HL-60 (cell line): ENCODE data around the gene STK16.

Experiments
- POLR2AphosphoS5 ChIP-seq: IDR thresholded peaks from 2 replicates; pipeline ENCODE4 v1.6.1; 2012; ENCODE audit warnings: low read depth
- SPI1 ChIP-seq: IDR thresholded peaks from 2 replicates; pipeline ENCODE4 v1.6.1; 2012; ENCODE audit warnings: low read depth, mild to moderate bottlenecking, borderline replicate concordance
- TF ChIP-seq, protein P1 (sequence below): IDR thresholded peaks from one replicate; pipeline ENCODE4 v1.5.1; 2011; ENCODE audit warnings: low read length, control low read depth, inconsistent platforms; ENCODE audit not compliant: insufficient read depth

DNA sequence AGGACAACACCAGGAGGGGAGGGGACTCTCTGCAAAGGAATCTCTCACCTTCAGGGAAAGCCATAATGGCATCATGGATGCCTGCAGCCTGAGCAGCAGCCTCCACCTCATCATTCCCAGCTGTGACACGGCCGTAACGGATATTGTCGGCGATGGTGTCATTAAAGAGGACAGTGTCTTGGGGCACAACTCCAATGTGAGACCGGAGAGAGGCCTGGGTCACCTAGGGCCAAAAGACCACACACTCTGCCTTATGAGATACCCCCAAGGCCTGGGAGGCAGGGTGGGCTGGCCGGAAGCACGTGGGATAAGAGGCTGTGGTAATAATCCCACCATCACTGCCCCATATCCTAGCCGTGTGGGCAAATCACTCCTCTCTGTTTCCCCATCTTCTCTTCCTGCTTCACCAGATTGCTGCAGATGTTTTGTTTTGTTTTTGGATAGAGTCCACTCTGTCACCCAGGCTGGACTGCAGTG lies 34.4 kb upstream of the STK16 start:
- TF ChIP-seq, protein P1, sequence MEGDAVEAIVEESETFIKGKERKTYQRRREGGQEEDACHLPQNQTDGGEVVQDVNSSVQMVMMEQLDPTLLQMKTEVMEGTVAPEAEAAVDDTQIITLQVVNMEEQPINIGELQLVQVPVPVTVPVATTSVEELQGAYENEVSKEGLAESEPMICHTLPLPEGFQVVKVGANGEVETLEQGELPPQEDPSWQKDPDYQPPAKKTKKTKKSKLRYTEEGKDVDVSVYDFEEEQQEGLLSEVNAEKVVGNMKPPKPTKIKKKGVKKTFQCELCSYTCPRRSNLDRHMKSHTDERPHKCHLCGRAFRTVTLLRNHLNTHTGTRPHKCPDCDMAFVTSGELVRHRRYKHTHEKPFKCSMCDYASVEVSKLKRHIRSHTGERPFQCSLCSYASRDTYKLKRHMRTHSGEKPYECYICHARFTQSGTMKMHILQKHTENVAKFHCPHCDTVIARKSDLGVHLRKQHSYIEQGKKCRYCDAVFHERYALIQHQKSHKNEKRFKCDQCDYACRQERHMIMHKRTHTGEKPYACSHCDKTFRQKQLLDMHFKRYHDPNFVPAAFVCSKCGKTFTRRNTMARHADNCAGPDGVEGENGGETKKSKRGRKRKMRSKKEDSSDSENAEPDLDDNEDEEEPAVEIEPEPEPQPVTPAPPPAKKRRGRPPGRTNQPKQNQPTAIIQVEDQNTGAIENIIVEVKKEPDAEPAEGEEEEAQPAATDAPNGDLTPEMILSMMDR, result no peak
- TF ChIP-seq POLR2AphosphoS5, result no peak
- no peak for TF ChIP-seq SPI1
